OCI-LY7 (cell line): ENCODE data around the gene MOGAT2.

Experiments used
- CTCF ChIP-seq: fragments of 200-600 bp; sonication (generic); conservative IDR thresholded peaks from 2 replicates; pipeline ENCODE4 v1.5.1; 2014; ENCODE audit warnings: mild to moderate bottlenecking, antibody characterized with exemption, low read length, moderate library complexity, mixed read lengths
- EZH2phosphoT487 ChIP-seq: fragments of 200-600 bp; sonication (generic); IDR thresholded peaks from 2 replicates; pipeline ENCODE4 v1.6.1; 2018; ENCODE audit warnings: low read depth, borderline replicate concordance, mild to moderate bottlenecking, mixed run types, antibody characterized with exemption, low read length, moderate library complexity, mixed read lengths

- TF ChIP-seq CTCF (no peak), EZH2phosphoT487 (no peak)
These were observed 28.2 kb downstream of the MOGAT2 start for GRCh38 chr11:75745807-75746206.
